ENCODE data around the gene MTFR2.
"Not testable (repeated sequence)": the region's sequence is repeated elsewhere in the genome, so short reads cannot be mapped to it uniquely, and the experiment has no call there.

Gene MTFR2

DNA sequence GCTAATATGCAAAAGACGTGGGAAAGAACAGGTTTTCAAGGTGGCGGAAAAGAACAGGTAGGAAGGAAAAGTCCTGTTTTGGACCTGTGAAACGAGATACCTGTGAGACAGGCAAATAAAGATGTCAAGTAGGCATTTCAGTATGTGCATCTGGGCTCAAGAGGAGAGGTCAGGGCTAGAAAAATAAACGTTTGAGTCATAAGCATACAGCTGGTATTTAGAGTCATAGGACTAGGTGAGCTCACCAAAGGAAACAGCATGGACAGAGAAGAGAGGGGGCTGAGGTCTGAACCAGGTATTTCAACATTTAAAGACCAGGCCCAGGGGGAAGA is 14.9 kb downstream of the MTFR2 start:
- no peak for DNase-seq (ENCODE audit: low spot score)

- DNase-seq (ENCODE audit: low spot score): no peak
Measured at GRCh38 chr6:136232701-136233100, 17.4 kb downstream of the MTFR2 start.

GRCh38 chr6:136230219-136230853 is 19.8 kb downstream of the MTFR2 start:
- no peak for DNase-seq (ENCODE audit: low spot score)

GRCh38 chr6:136228814-136229213 is 21.3 kb downstream of the MTFR2 start:
- no peak for DNase-seq (ENCODE audit: low spot score)

DNA sequence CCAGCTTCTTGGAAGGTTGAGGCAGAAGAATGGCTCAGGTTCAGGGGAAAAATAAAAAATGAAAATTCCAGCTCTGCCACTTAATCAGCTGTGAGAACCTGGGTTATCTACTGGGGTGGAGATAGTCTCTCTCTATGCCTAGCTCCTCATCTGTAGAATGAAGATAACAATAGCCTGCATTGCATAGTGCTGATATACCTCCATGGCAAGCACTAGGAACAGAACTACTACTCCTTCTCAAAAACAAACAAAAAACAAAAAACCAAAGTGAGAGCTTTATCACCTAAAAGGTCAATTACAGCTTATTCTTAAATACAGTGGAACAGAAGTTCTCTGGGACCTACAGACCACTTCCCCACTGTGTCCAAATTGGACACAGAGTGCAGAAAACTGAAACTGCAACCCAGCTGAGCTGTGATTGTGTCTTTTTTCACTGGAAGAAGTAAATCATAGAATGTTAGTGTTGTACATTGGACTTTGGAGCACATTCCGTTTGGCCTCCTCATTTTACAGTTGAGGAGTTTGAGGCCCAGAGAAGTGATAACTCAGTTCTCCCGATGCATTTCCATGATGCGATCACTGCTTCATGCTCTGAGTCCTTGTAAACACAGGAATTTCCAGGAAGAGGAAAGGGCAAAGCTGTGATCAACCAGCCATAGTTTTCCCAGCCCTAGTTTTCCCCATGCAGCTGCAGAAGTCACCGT is 23.3 kb downstream of the MTFR2 start:
- DNase-seq (ENCODE audit: low spot score): no peak

DNA sequence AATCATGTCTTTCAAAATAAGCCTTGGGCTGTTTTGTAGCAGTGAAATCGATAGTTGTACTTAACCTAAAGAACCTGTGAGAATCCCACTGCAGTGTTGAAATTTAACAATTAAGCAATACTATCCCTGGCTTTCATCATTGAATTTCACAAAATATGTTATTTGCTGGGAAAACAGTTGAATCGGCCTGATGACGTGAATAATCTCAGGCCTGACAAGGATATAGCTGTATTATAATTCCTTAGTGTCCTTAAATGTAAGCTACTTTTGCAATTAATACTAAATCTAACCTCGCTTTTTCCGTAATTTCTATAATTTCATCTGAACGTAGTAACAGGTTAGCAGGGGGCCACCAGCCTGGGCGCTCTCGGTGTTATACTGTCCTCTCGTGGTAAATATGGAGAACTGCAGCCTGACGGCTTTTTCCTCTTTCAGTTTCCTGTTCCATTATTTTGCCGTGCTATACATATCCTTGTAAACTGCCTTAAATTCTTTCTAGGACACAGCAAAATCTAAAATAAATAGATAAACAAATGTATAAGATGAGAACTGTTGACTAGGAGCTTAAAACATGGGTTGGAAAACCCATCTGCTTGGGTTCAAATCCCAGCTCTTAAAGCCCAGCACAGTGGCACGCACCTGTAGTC is 24.0 kb downstream of the MTFR2 start:
- peak; percentile 75 for DNase-seq (ENCODE audit: low spot score)

DNA sequence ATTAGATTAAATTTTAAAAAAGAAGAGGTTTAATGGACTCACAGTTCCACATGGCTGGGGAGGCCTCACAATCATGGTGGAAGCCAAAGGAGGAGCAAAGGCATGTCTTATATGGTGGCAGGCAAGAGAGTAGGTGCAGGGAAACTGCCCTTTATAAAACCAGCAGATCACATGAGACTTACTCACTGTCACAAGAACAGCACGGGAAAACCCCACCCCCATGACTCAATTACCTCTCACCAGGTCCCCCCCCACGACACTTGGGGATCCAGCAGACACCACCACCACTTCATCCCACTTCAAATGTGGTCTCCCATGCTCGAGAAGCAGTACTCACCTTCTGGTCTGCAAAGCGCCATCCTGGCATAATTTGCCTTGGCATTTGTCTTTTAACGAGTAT is 24.6 kb downstream of the MTFR2 start:
- DNase-seq (ENCODE audit: low spot score): no peak

DNA sequence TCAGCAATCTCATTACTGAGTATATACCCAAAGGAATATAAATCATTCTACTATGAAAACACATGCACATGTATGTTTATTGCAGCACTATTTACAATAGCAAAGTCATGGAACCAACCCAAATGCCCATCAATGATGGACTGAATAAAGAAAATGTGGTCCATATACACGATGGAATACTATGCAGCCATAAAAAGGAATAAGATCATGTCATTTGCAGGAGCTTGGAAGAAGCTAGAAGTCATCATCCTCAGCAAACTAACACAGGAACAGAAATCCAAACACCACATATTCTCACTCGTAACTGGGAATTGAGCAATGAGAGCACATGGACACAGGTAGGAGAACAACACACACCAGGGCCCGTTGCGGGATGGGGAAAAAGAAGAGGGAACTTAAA is 25.1 kb downstream of the MTFR2 start:
- not testable (repeated sequence) for DNase-seq (ENCODE audit: low spot score)

DNA sequence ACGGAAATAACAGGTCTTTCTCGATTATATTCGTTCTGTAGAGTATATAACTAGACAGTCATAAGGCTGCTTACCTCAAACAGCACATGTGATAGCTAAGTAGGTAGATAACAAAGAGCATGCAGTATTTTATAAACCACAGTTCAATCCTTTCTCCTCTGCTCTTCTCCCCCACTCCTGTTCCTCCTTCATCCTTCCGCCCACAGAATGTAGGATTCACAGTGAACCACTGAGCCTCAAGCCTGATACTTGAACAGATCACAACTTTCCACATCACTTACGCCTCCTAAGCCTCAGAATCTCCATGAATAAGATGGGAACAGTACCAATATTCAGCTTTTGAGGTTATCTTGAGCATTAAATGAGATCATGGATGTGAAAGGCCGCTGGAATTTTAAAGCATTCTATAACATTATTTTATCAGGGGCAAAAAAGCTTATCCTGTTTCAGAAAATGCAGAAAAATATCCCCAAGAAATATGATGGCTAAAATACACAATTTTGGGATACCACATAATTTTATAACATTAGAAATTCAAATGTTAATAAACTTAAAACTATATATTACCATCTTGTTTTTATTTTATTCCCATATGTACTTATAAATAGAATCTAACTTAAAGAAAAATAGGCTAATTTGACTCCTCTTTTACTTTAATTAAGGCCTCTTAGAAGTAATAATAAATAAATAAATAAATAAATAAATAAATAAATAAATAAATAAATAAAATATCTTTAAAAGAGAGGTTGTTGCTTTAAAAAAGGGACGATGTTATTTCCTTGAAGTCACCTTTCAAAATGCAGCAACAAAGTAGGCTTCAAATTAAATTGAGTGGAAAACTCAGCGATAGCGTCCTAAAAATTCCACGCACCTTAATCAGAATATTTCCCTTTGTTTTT is 33.4 kb downstream of the MTFR2 start:
- no peak for DNase-seq (ENCODE audit: low spot score)

DNA sequence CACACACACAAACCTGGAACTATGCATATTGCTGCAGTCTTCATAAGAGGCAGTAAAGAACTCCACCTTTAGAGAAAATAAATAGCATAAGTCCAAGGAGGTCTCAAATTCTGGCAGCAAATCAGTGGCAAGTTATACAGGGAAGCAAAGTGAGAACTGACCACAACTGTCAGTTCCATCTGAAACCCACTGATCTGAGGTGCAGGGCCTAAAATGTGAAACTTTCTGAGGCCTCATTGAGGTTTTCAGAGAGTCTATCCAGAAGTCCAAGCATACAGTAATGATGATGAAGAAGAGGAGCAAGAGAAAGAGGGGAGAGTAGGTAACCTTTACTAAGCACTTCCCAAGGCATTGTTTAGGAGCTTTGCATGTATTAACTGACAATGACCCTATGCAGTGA is 36.3 kb downstream of the MTFR2 start:
- no peak for DNase-seq (ENCODE audit: low spot score)

DNA sequence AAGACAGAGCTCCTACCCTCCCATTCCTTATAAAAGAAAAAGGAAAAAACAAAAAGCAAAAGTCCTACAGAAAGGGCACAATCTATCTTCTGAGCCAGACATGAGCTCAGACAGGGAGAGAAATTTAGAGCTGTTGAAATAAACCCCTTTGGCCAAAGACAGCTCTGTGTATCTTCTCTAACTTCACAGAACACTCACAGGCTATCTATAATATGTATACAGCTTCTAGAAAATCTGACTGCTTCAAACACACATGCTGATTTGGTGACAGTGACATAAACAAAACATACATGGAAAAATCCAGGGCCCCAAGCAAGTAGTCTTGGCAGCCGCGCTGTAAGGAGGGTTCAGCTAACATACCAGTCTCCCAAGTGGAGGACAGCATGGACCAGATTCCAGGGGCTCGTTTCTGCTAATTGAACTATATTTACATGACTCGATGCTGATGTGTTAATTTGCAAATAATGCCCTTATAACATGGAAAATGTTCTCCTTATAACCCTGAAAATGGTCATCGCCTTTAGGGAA is 37.0 kb downstream of the MTFR2 start:
- DNase-seq (ENCODE audit: low spot score): no peak

DNA sequence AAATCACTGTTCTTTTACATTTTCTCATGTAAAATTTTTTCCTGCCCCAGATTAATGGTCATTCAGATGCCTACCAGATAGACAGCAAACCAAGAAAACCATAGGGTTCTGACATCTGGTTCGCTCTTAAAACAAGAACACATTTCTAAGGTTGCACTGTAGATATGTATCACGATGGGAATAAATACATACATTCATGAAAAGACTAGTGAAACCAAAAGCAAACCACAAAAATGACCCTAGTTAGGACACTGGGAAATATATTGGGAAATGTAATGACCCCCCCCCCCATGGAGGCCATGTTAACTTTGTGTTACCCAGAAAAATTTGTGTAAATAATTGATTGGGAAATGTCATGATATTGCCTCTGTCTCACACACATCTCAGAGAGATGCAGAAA is 37.5 kb downstream of the MTFR2 start:
- no peak for DNase-seq (ENCODE audit: low spot score)

- DNase-seq (ENCODE audit: low spot score): no peak
Measured at GRCh38 chr6:136210398-136211165, 39.5 kb downstream of the MTFR2 start.

- DNase-seq (ENCODE audit: low spot score): no peak
Measured at GRCh38 chr6:136209496-136209895, 40.6 kb downstream of the MTFR2 start.

DNA sequence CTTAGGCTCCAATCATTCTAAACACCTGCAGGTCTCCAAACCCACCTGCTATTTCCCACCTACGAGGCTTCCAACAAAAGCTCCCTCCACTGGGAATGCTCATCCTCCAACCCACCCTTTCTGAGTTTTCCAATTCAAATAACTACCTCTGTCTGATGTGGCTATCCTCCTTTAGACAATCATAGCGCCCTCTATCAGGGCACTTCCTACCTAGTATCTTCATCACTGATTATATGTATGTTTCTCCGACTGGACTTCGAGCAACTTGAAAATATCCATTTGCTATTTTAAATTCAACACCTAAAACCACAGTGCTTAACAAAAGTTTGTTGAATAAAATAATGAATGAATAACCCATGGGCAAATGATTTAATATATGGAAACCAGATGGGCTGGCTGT is 41.3 kb downstream of the MTFR2 start:
- peak; percentile 39 for DNase-seq (ENCODE audit: low spot score)

GRCh38 chr6:136201732-136202131 is 48.4 kb downstream of the MTFR2 start:
- DNase-seq (ENCODE audit: low spot score): no peak

GRCh38 chr6:136192902-136193301 is 57.2 kb downstream of the MTFR2 start:
- no peak for DNase-seq (ENCODE audit: low spot score)

DNA sequence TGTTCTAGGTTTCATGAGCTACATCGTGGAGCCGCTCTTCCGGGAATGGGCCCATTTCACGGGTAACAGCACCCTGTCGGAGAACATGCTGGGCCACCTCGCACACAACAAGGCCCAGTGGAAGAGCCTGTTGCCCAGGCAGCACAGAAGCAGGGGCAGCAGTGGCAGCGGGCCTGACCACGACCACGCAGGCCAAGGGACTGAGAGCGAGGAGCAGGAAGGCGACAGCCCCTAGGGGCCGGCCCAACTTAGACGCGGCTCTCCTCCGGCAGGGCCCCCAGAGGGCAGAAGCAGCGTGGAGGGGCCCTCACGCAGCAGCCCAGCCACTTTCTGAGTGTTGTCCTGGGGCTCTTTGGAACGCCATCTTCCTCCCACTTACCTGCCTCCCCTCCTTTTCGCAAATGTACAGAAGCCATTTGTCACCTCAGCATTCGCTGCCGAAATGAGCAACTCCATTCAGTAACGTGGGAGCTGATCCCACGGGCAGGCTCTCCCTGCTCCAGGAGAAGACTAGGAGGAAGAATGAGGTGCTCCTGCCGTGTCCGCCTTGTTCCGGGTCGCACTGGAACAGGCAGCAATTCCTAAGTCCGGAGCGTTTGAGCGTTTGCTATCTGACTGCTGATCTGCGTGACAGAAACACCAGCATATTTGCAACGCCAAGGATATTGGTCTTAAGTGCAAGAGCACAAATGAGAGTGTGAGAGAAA is 58.4 kb downstream of the MTFR2 start:
- no peak for DNase-seq (ENCODE audit: low spot score)

DNA sequence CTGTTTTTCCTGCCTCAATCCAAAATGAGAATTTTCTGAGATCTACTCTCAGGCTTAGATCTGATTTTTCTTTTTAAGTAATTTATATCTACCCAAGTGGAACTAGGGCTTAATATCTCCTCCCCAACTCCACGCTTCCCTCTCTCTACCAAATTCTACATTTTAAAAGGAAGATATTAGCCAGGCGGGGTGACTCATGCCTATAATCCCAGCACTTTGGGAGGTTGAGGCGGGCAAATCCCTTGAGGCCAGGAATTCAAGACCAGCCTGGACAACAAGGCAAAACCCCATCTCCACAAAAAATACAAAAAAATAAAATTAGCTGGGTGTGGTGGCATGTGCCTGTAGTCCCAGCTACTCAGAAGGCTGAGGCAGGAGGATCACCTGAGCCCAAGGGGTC is 61.0 kb downstream of the MTFR2 start:
- DNase-seq (ENCODE audit: low spot score): no peak

GRCh38 chr6:136188486-136188885 is 61.6 kb downstream of the MTFR2 start:
- DNase-seq (ENCODE audit: low spot score): no peak

DNA sequence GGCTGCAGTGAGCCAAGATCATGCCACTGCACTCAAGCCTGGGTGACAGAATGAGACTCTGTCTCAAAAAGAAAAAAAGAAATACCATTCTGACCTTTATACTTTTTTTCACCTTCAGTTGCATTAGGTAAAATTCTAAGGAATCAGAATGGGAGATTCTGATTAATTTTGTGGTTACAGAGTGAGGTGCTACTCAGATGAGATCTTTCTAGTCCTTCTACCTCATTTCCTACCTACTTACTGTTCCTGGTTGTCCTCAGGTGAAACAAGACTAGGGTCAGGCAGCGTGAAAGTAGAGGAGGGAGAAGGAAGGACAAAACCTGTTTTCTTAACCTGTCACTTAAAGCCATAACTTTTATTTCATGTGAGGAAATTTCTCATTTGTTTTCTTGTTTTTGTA is 63.7 kb downstream of the MTFR2 start:
- no peak for DNase-seq (ENCODE audit: low spot score)

All from iPS-NIHi11 (cell line).